Activated T-helper 9 cell treated with anti-CD3 and anti-CD28 coated beads, Interleukin-2, amount 50 U/mL, for 16 hours (primary cell): ENCODE results near the gene CRYAA.
"Not testable (repeated sequence)": the region's sequence is repeated elsewhere in the genome, so short reads cannot be mapped to it uniquely, and the experiment has no call there.

Experiments used
- DNase-seq: peaks from one replicate; pipeline ENCODE4 v3.0.0-alpha.2; 2020; ENCODE audit warnings: low read depth

The CRYAA gene

GRCh38 chr21:43177043-43177906 is 8.5 kb downstream of the CRYAA start:
- DNase-seq: not testable (repeated sequence)

- not testable (repeated sequence) for DNase-seq
Measured at GRCh38 chr21:43178175-43178826, 9.5 kb downstream of the CRYAA start.

GRCh38 chr21:43181033-43181432 is 12.2 kb downstream of the CRYAA start:
- not testable (repeated sequence) for DNase-seq

GRCh38 chr21:43187268-43187667 is 18.5 kb downstream of the CRYAA start:
- not testable (repeated sequence) for DNase-seq

- no peak for DNase-seq
Measured at GRCh38 chr21:43187715-43188114, 18.9 kb downstream of the CRYAA start.

- no peak for DNase-seq
Measured at GRCh38 chr21:43188181-43188580, 19.4 kb downstream of the CRYAA start.

GRCh38 chr21:43188592-43189210 is 19.9 kb downstream of the CRYAA start:
- no peak for DNase-seq

- no peak for DNase-seq
Measured at GRCh38 chr21:43189936-43190335, 21.1 kb downstream of the CRYAA start.

GRCh38 chr21:43190544-43190943 is 21.7 kb downstream of the CRYAA start:
- DNase-seq: no peak

- DNase-seq: no peak
Measured at GRCh38 chr21:43190951-43191350, 22.1 kb downstream of the CRYAA start.

GRCh38 chr21:43191521-43191920 is 22.7 kb downstream of the CRYAA start:
- no peak for DNase-seq

- no peak for DNase-seq
Measured at GRCh38 chr21:43191971-43192370, 23.2 kb downstream of the CRYAA start.

- no peak for DNase-seq
Measured at GRCh38 chr21:43192501-43193081, 23.8 kb downstream of the CRYAA start.

- no peak for DNase-seq
Measured at GRCh38 chr21:43193088-43193650, 24.4 kb downstream of the CRYAA start.

- DNase-seq: no peak
Measured at GRCh38 chr21:43193651-43194302, 25.0 kb downstream of the CRYAA start.

GRCh38 chr21:43194303-43195120 is 25.7 kb downstream of the CRYAA start:
- no peak for DNase-seq

GRCh38 chr21:43195121-43196021 is 26.6 kb downstream of the CRYAA start:
- no peak for DNase-seq

- DNase-seq: no peak
Measured at GRCh38 chr21:43196826-43197225, 28.0 kb downstream of the CRYAA start.

GRCh38 chr21:43198376-43198775 is 29.6 kb downstream of the CRYAA start:
- no peak for DNase-seq

- no peak for DNase-seq
Measured at GRCh38 chr21:43201491-43201890, 32.7 kb downstream of the CRYAA start.
